OCI-LY1 (cell line): ENCODE results near the gene TRIP6.

Experiments used
- H2AFZ ChIP-seq: fragments of 200-600 bp; sonication (generic), shearing (Covaris generic); 2 replicates; pipeline ENCODE4 v1.6.0; 2014; ENCODE audit warnings: antibody characterized with exemption, mild to moderate bottlenecking, low read length
- H3F3A ChIP-seq: fragments of 200-600 bp; sonication (generic), shearing (Covaris generic); 2 replicates; pipeline ENCODE4 v1.6.0; 2014; ENCODE audit warnings: mild to moderate bottlenecking, antibody characterized with exemption, low read length, moderate library complexity; ENCODE audit not compliant: insufficient read depth
- H3K27ac ChIP-seq: fragments of 200-600 bp; sonication (generic); 2 replicates; pipeline ENCODE4 v1.5.1; 2014; ENCODE audit warnings: low read length, mixed run types, mild to moderate bottlenecking, low read depth; ENCODE audit not compliant: poor library complexity, severe bottlenecking
- H3K27me3 ChIP-seq: fragments of 200-600 bp; sonication (generic); 2 replicates; pipeline ENCODE4 v1.6.0; 2014; ENCODE audit warnings: antibody characterized with exemption, mild to moderate bottlenecking, low read length, moderate library complexity; ENCODE audit not compliant: insufficient read depth
- H3K36me3 ChIP-seq: fragments of 200-600 bp; sonication (generic); 2 replicates; pipeline ENCODE4 v1.6.1; 2014; ENCODE audit warnings: mild to moderate bottlenecking, antibody characterized with exemption, low read length, moderate library complexity, mixed read lengths; ENCODE audit not compliant: insufficient read depth
- H3K4me1 ChIP-seq: fragments of 200-600 bp; sonication (generic); 2 replicates; pipeline ENCODE4 v1.5.1; 2014; ENCODE audit warnings: mild to moderate bottlenecking, low read length, moderate library complexity; ENCODE audit not compliant: insufficient read depth, severe bottlenecking
- H3K4me2 ChIP-seq: fragments of 200-600 bp; sonication (generic), shearing (Covaris generic); 2 replicates; pipeline ENCODE4 v1.6.1; 2014; ENCODE audit warnings: low read length
- H3K4me3 ChIP-seq: fragments of 200-600 bp; sonication (generic); 2 replicates; pipeline ENCODE4 v1.5.1; 2014; ENCODE audit warnings: low read length, low read depth, mild to moderate bottlenecking, mixed read lengths; ENCODE audit not compliant: poor library complexity, severe bottlenecking
- H3K79me2 ChIP-seq: fragments of 200-600 bp; shearing (Covaris generic); 2 replicates; pipeline ENCODE4 v1.6.1; 2016; ENCODE audit warnings: mixed run types, low read length, mixed read lengths; ENCODE audit not compliant: insufficient read depth
- H3K9ac ChIP-seq: fragments of 200-600 bp; sonication (generic), shearing (Covaris generic); 2 replicates; pipeline ENCODE4 v1.6.1; 2014; ENCODE audit warnings: mild to moderate bottlenecking, low read length, mixed read lengths
- H3K9me2 ChIP-seq: fragments of 200-600 bp; sonication (generic), shearing (Covaris generic); 2 replicates; pipeline ENCODE4 v1.6.1; 2014; ENCODE audit warnings: low read depth, mild to moderate bottlenecking, low read length, mixed read lengths
- H3K9me3 ChIP-seq: fragments of 200-600 bp; shearing (Covaris generic); 2 replicates; pipeline ENCODE4 v1.6.1; 2014; ENCODE audit warnings: low read length, mixed read lengths
- H4K20me1 ChIP-seq: fragments of 200-600 bp; sonication (generic), shearing (Covaris generic); 2 replicates; pipeline ENCODE4 v1.6.0; 2016; ENCODE audit warnings: mild to moderate bottlenecking, low read length; ENCODE audit not compliant: insufficient read depth
- CTCF ChIP-seq: fragments of 200-600 bp; sonication (generic), shearing (Covaris generic); IDR thresholded peaks from 2 replicates; pipeline ENCODE4 v1.5.1; 2017; ENCODE audit warnings: mild to moderate bottlenecking, antibody characterized with exemption, low read length, moderate library complexity, mixed read lengths
- EZH2 ChIP-seq: fragments of 200-600 bp; sonication (generic), shearing (Covaris generic); IDR thresholded peaks from 2 replicates; pipeline ENCODE4 v1.8.0; 2017; ENCODE audit warnings: borderline replicate concordance, mixed run types, mild to moderate bottlenecking, antibody characterized with exemption, low read length, moderate library complexity, mixed read lengths

TRIP6 gene

GRCh38 chr7:100825751-100826513 lies 41.3 kb upstream of the TRIP6 start:
- no peaks in the 10 kb centered on the region for H3K4me1 ChIP-seq
- H3K4me3 ChIP-seq: no peak overlapping the region
- H4K20me1 ChIP-seq: no peaks in the 10 kb centered on the region
- H3K9me3 ChIP-seq: no peaks in the 10 kb centered on the region
- H3K79me2 ChIP-seq: no peaks in the 10 kb centered on the region
- H3F3A ChIP-seq: no peaks in the 10 kb centered on the region
- no peaks in the 10 kb centered on the region for H3K36me3 ChIP-seq
- H3K4me2 ChIP-seq: no peak overlapping the region
- no peaks in the 10 kb centered on the region for H3K9me2 ChIP-seq
- H3K27me3 ChIP-seq: peaks cover 10% of the 10 kb centered on the region; the same call in 1 of the 2 replicates
- TF ChIP-seq CTCF (no peak), EZH2 (no peak)
- H2AFZ ChIP-seq: no peak overlapping the region
- no peak overlapping the region for H3K9ac ChIP-seq
- H3K27ac ChIP-seq: no peak overlapping the region

- H3K4me2 ChIP-seq: no peak overlapping the region
- no peaks in the 10 kb centered on the region for H3K9me3 ChIP-seq
- no peaks in the 10 kb centered on the region for H3K36me3 ChIP-seq
- H3K4me3 ChIP-seq: no peak overlapping the region
- H3F3A ChIP-seq: no peaks in the 10 kb centered on the region
- H3K27me3 ChIP-seq: peaks cover 10% of the 10 kb centered on the region; the same call in 1 of the 2 replicates
- H3K9me2 ChIP-seq: no peaks in the 10 kb centered on the region
- no peak overlapping the region for H3K9ac ChIP-seq
- no peaks in the 10 kb centered on the region for H3K4me1 ChIP-seq
- no peaks in the 10 kb centered on the region for H3K79me2 ChIP-seq
- H3K27ac ChIP-seq: no peak overlapping the region
- H4K20me1 ChIP-seq: no peaks in the 10 kb centered on the region
- H2AFZ ChIP-seq: no peak overlapping the region
- TF ChIP-seq EZH2: no peak
- no peak for TF ChIP-seq CTCF
Observed at GRCh38 chr7:100826514-100827329, 40.5 kb upstream of the TRIP6 start.

GRCh38 chr7:100827330-100828226 lies 39.6 kb upstream of the TRIP6 start, which contains the start of gene EPHB4:
TSS of gene EPHB4 (minus strand) at chr7:100827523. CDS start at chr7:100827030, 493 bp downstream.
- no peak for TF ChIP-seq CTCF
- no peak for TF ChIP-seq EZH2
- peaks cover 10% of the 10 kb centered on the region; the same call in 1 of the 2 replicates for H3K27me3 ChIP-seq
- H3K9ac ChIP-seq: no peak within 1 kb of the TSS
- H3K79me2 ChIP-seq: no peaks in the 10 kb centered on the region
- H3K9me3 ChIP-seq: no peaks in the 10 kb centered on the region
- no peak within 1 kb of the TSS for H3K27ac ChIP-seq
- no peaks in the 10 kb centered on the region for H4K20me1 ChIP-seq
- no peaks in the 10 kb centered on the region for H3K4me1 ChIP-seq
- no peaks in the 10 kb centered on the region for H3F3A ChIP-seq
- H2AFZ ChIP-seq: no peak within 1 kb of the TSS
- no peak within 1 kb of the TSS for H3K4me3 ChIP-seq
- H3K4me2 ChIP-seq: no peak within 1 kb of the TSS
- no peaks in the 10 kb centered on the region for H3K36me3 ChIP-seq
- H3K9me2 ChIP-seq: no peaks in the 10 kb centered on the region
